ENCODE data around the gene SLC1A1.

GRCh38 chr9:4530375-4530774 lies 40.1 kb downstream of the SLC1A1 start:
- TF ChIP-seq POLR2AphosphoS5 (IDR thresholded peaks at IDR 0.05) (no peak), CTCF (IDR thresholded peaks at IDR 0.05) (no peak), POLR2A (IDR thresholded peaks at IDR 0.05) (no peak), EP300 (IDR thresholded peaks at IDR 0.05) (no peak)

Measured in upper lobe of left lung (tissue), 4 donors.